K562 (cell line): Measurements from ENCODE around the gene SNAPC2. TPM values are rescaled to one million over a fixed set of nuclear protein-coding genes. Genes with fewer than 3 reads are reported as not detected.

ENCODE experiments used
- ATAC-seq: fragments of 200-7000 bp; cut with Tn5 transposase; 3 replicates; pipeline ENCODE4 v1.9.1; 2020; ENCODE audit warnings: moderate library complexity
- BruUV-seq: library from RNA; stranded (reverse); fragments of 400-500 nt; replicated peaks from 2 replicates; lab custom pipeline; 2021; lab: Mats Ljungman, UMichigan
- CTCF ChIA-PET: fragments of 300-600 bp; formaldehyde crosslinking; extraction: SDS; loops from one replicate; lab custom pipeline; 2021; ENCODE audit warnings: low intra/inter-chr PET ratio; lab: Yijun Ruan, JAX
- POLR2A ChIA-PET: fragments of 300-600, 350-650 bp; sonication (Branson Sonifier 250); formaldehyde crosslinking; extraction: SDS; loops from one replicate; lab custom pipeline; 2021; ENCODE audit warnings: antibody characterized with exemption, inconsistent platforms; lab: Yijun Ruan, JAX
- DNase-seq, 4 experiments: peaks; one replicate each; pipeline versions ENCODE4 v3.0.0 to v3.0.0-alpha.2; 2011 to 2018; ENCODE audit warnings: low spot score in 3 of 4, mixed read lengths in 3 of 4; ENCODE audit errors: extremely low read depth in 1 of 4
- FAIRE-seq: peaks from 2 replicates; lab custom pipeline; 2011; peaks lifted over from hg19 to GRCh38; lab: Jason Lieb, UNC
- H2AFZ ChIP-seq: 2 replicates; pipeline ENCODE4 v1.6.0; 2011; ENCODE audit warnings: low read depth, low read length, control low read depth, inconsistent platforms
- H3K27ac ChIP-seq: fragments of 200-600 bp; 3 replicates; pipeline ENCODE4 v1.8.0; 2011; ENCODE audit warnings: low read depth, mild to moderate bottlenecking, control low read depth, inconsistent platforms, low read length, moderate library complexity, mixed read lengths; ENCODE audit errors: extremely low read depth
- H3K27me3 ChIP-seq, 2 experiments: fragments of 300-600 bp in 1 of 2; 2 replicates in 1 of 2; 3 replicates in 1 of 2; pipeline versions ENCODE4 v1.6.0 to v1.8.0; 2011; ENCODE audit warnings: inconsistent platforms in 2 of 2, low read length in 2 of 2, mild to moderate bottlenecking in 1 of 2, mixed read lengths in 1 of 2, moderate library complexity in 1 of 2; ENCODE audit not compliant: control insufficient read depth in 2 of 2, insufficient read depth in 2 of 2
- H3K36me3 ChIP-seq: fragments of 300-600 bp; 3 replicates; pipeline ENCODE4 v1.8.0; 2011; ENCODE audit warnings: mild to moderate bottlenecking, low read length, inconsistent platforms; ENCODE audit not compliant: control insufficient read depth, insufficient read depth
- H3K4me1 ChIP-seq, 2 experiments: fragments of 200-600 bp in 1 of 2; replicated peaks in 1 of 2; 2 replicates in 1 of 2; 3 replicates in 1 of 2; pipeline versions ENCODE4 v1.5.1 to v1.8.0; 2011; ENCODE audit warnings: inconsistent platforms in 2 of 2, low read length in 2 of 2, mild to moderate bottlenecking in 1 of 2, mixed read lengths in 1 of 2, moderate library complexity in 1 of 2; ENCODE audit not compliant: control insufficient read depth in 2 of 2, insufficient read depth in 2 of 2
- H3K4me2 ChIP-seq: 2 replicates; pipeline ENCODE4 v1.6.1; 2011; ENCODE audit warnings: low read length, control low read depth, inconsistent platforms, mixed read lengths; ENCODE audit not compliant: insufficient read depth
- H3K4me3 ChIP-seq: fragments of 200-600 bp; sonication (generic), shearing (Covaris generic); 2 replicates; pipeline ENCODE4 v1.5.1; 2016; ENCODE audit warnings: control low read depth, inconsistent platforms
- H3K79me2 ChIP-seq: fragments of 200-600 bp; 3 replicates; pipeline ENCODE4 v1.8.0; 2011; ENCODE audit warnings: low read length, inconsistent platforms; ENCODE audit not compliant: control insufficient read depth, insufficient read depth
- H3K9ac ChIP-seq, 2 experiments: 2 replicates each; pipeline versions ENCODE4 v1.6.0 to v1.6.1; 2011; ENCODE audit warnings: low read depth in 2 of 2, low read length in 2 of 2, control low read depth in 1 of 2, inconsistent platforms in 1 of 2, mild to moderate bottlenecking in 1 of 2, mixed read lengths in 1 of 2; ENCODE audit not compliant: insufficient read depth in 1 of 2
- H3K9me1 ChIP-seq: one replicate; pipeline ENCODE4 v1.6.0; 2011; ENCODE audit warnings: inconsistent platforms, mild to moderate bottlenecking, low read length, moderate library complexity; ENCODE audit not compliant: control insufficient read depth, insufficient read depth
- H3K9me3 ChIP-seq: replicated peaks from 2 replicates; pipeline ENCODE4 v1.5.1; 2011; ENCODE audit warnings: low read depth, low read length, inconsistent platforms; ENCODE audit not compliant: control insufficient read depth, insufficient read depth
- H4K20me1 ChIP-seq: replicated peaks from 2 replicates; pipeline ENCODE4 v1.6.1; 2011; ENCODE audit warnings: low read length, inconsistent platforms, mixed read lengths; ENCODE audit not compliant: control insufficient read depth, insufficient read depth
- CBFA2T2 ChIP-seq: fragments of 450-650 bp; conservative IDR thresholded peaks from 2 replicates; pipeline ENCODE4 v1.6.1; 2017; ENCODE audit warnings: mild to moderate bottlenecking
- CBX5 ChIP-seq: IDR thresholded peaks from 2 replicates; pipeline ENCODE4 v1.6.1; 2014; ENCODE audit warnings: low read depth, borderline replicate concordance
- CC2D1A ChIP-seq: fragments of 450-650 bp; IDR thresholded peaks from 2 replicates; pipeline ENCODE4 v1.6.1; 2017; ENCODE audit warnings: mild to moderate bottlenecking
- CTCFL ChIP-seq: IDR thresholded peaks from 2 replicates; pipeline ENCODE4 v1.6.1; 2011; ENCODE audit warnings: borderline replicate concordance, low read depth, mild to moderate bottlenecking, moderate library complexity, low read length; ENCODE audit not compliant: insufficient read depth, poor library complexity, severe bottlenecking
- ETV5 ChIP-seq: sonication (generic); formaldehyde crosslinking; IDR thresholded peaks from 2 replicates; pipeline ENCODE4 v1.4.0; 2020; ENCODE audit warnings: low read depth, mild to moderate bottlenecking, missing genetic modification reagents
- FOXP1 ChIP-seq: sonication (generic); formaldehyde crosslinking; IDR thresholded peaks from 2 replicates; pipeline ENCODE4 v1.8.0; 2022; ENCODE audit warnings: mild to moderate bottlenecking, missing genetic modification reagents
- KDM4B ChIP-seq, 2 experiments: fragments of 450-650 bp in 1 of 2; sonication (generic) in 1 of 2; IDR thresholded peaks; 2 replicates each; pipeline ENCODE4 v1.6.1; 2016 to 2017; ENCODE audit warnings: borderline replicate concordance in 2 of 2, antibody characterized with exemption in 1 of 2, low read depth in 1 of 2, mild to moderate bottlenecking in 1 of 2
- MLLT1 ChIP-seq, 2 experiments: fragments of 450-650 bp; IDR thresholded peaks; 2 replicates each; pipeline ENCODE4 v1.6.1; 2016
- POLR2AphosphoS5 ChIP-seq: IDR thresholded peaks from 2 replicates; pipeline ENCODE4 v1.6.1; 2011; ENCODE audit warnings: mild to moderate bottlenecking, low read depth, low read length, moderate library complexity; ENCODE audit not compliant: control insufficient read depth, insufficient read depth
- PTRF ChIP-seq: fragments of 450-650 bp; IDR thresholded peaks from 2 replicates; pipeline ENCODE4 v1.6.1; 2016; ENCODE audit warnings: mild to moderate bottlenecking, missing genetic modification characterization, missing compliant biosample characterization
- PYGO2 ChIP-seq: fragments of 450-650 bp; IDR thresholded peaks from 2 replicates; pipeline ENCODE4 v1.6.1; 2016; ENCODE audit warnings: mild to moderate bottlenecking, missing genetic modification characterization, moderate library complexity, missing compliant biosample characterization
- RNF2 ChIP-seq: sonication (generic); IDR thresholded peaks from 2 replicates; pipeline ENCODE4 v1.6.1; 2016
- SMAD2 ChIP-seq: fragments of 150-350 bp; IDR thresholded peaks from 2 replicates; pipeline ENCODE4 v1.6.1; 2014; ENCODE audit warnings: low read depth, mild to moderate bottlenecking, low read length
- SMARCA5 ChIP-seq: fragments of 450-650 bp; IDR thresholded peaks from 2 replicates; pipeline ENCODE4 v1.6.1; 2016
- SRSF7 ChIP-seq: fragments of 200-400 bp; formaldehyde crosslinking; optimal IDR thresholded peaks from 2 replicates; pipeline ENCODE3; 2017; ENCODE audit warnings: mild to moderate bottlenecking, low read depth, low read length
- XRCC5 ChIP-seq: fragments of 200-400 bp; formaldehyde crosslinking; IDR thresholded peaks from 2 replicates; pipeline ENCODE4 v1.6.1; 2017; ENCODE audit warnings: low read depth, mild to moderate bottlenecking, low read length
- ZFP1 ChIP-seq: fragments of 450-650 bp; formaldehyde crosslinking; IDR thresholded peaks from 2 replicates; pipeline ENCODE4 v1.4.0; 2020; ENCODE audit warnings: mild to moderate bottlenecking, mixed read lengths
- WGBS: fragments of 100-300 bp; shearing (Covaris generic); methylation state at CpG from one replicate; pipeline ENCODE4 v1.1.6; 2016; ENCODE audit warnings: low coverage, mixed read lengths; ENCODE audit not compliant: insufficient coverage; ENCODE audit errors: missing lambda C conversion rate; 5-methylcytosine and 5-hydroxymethylcytosine counted together
- in situ Hi-C: fragments of 300-500 bp; cut with MboI; formaldehyde crosslinking; loops from 4 replicates; pipeline ENCODE4 v1.15.0; 2018; ENCODE audit warnings: inconsistent platforms, mixed read lengths
- intact Hi-C: fragments of 100-400 bp; cut with micrococcal nuclease; formaldehyde crosslinking; loops from 2 replicates; pipeline ENCODE4 v1.14.2; 2022
- polyA plus RNA-seq, 8 experiments: library from polyadenylated mRNA; depleted of rRNA in 4 of 8; stranded (reverse) in 5 of 8; unstranded in 3 of 8; fragments of >200 nt; fragmentation: Nextera tagmentation in 2 of 8; fragmentation: Illumina TruSeq in 1 of 8; extraction: Ambion mirVana in 2 of 8; extraction: Trizol in 1 of 8; gene quantifications; 2 replicates each; pipeline versions ENCODE4 v1.2.1 to v1.2.3, GENCODE V29; 2011 to 2014; ENCODE audit warnings: inconsistent platforms in 1 of 8, missing spikeins in 1 of 8
- total RNA-seq, 7 experiments: library from RNA; depleted of rRNA in 6 of 7; stranded (reverse); fragments of >200 nt in 6 of 7; fragmentation: Illumina TruSeq in 2 of 7; extraction: Trizol in 2 of 7; gene quantifications; 2 replicates each; pipeline versions ENCODE4 v1.2.1 to v1.2.3, GENCODE V29; 2011 to 2021; ENCODE audit warnings: low replicate concordance in 1 of 7

SNAPC2 gene
- total and polyA plus RNA-seq, 9 of the 15 experiments (the other 6 are each of a cell fraction or from before 2014, with no cell fraction given), result 0.59 to 45.1 (median 15.3) TPM

- DNase-seq (peak; percentile 73 to 98 (median 85)), FAIRE-seq (peak; percentile 100), ATAC-seq (peak; percentile 62)
- Histone ChIP-seq H3K4me2 (peak overlapping the region; percentile 97), H3K9me3 (no peaks in the 10 kb centered on the region), H3K9ac (no peak overlapping the region), H3K36me3 (no peaks in the 10 kb centered on the region), H3K4me3 (peak overlapping the region; percentile 75), H3K27ac (peak overlapping the region; percentile 81; the same call in 2 of the 3 replicates), H3K79me2 (no peaks in the 10 kb centered on the region), H3K4me1 (peaks cover 10 to 81% of the 10 kb centered on the region in 2 experiments; a peak in 4 of 5 replicates), H2AFZ (peak overlapping the region; percentile 98), H3K9me1 (no peaks in the 10 kb centered on the region), H4K20me1 (peaks cover 13% of the 10 kb centered on the region), H3K27me3 (no peaks in the 10 kb centered on the region; a peak in 1 of 5 replicates)
- ChIA-PET POLR2A (interaction anchor here (0.5 to 1.2 kb wide), 8 partner anchors 13 to 541 kb away, joined by 3 to 5 read pairs (median 4); partner anchors contain the start of gene SNAPC2), CTCF (no interaction called here)
- 0% methylated on average over 10 of the region's 11 CpGs for WGBS
- no TSS peak for BruUV-seq
- in situ Hi-C loops (no loop called here), intact Hi-C loops (loop anchor here (2.0 to 5.0 kb wide), 2 partner anchors 32 to 51 kb away; partner anchors contain the start of genes MAP2K7 and SNAPC2)
- TF ChIP-seq XRCC5 (no peak), PTRF (no peak), FOXP1 (CRISPR knock-in tag) (no peak), KDM4B (IDR thresholded peaks at IDR 0.05; ENCODE audit: borderline replicate concordance in 2 of 2, low read depth in 1 of 2) (no peak), ZFP1 (CRISPR knock-in tag) (no peak), MLLT1 (IDR thresholded peaks at IDR 0.05) (0 out of 4 replicates have a peak, but pooled peaks of 1 of the 2 experiments have one; percentile 13), CBFA2T2 (no peak), SRSF7 (no peak), POLR2AphosphoS5 (no peak), CC2D1A (peak; percentile 25; the same call in 1 of the 2 replicates), CBX5 (no peak), SMARCA5 (peak; percentile 44), CTCFL (no peak), PYGO2 (tag) (peak; percentile 17; the same call in 1 of the 2 replicates), RNF2 (no peak), ETV5 (CRISPR knock-in tag) (no peak), SMAD2 (no peak)
Measured at GRCh38 chr19:7870571-7871436, 49.3 kb upstream of the SNAPC2 start.
